Measurements from ENCODE around the gene TMEM156.
"Not testable (repeated sequence)": the region's sequence is repeated elsewhere in the genome, so short reads cannot be mapped to it uniquely, and the experiment has no call there.

The TMEM156 gene

DNA sequence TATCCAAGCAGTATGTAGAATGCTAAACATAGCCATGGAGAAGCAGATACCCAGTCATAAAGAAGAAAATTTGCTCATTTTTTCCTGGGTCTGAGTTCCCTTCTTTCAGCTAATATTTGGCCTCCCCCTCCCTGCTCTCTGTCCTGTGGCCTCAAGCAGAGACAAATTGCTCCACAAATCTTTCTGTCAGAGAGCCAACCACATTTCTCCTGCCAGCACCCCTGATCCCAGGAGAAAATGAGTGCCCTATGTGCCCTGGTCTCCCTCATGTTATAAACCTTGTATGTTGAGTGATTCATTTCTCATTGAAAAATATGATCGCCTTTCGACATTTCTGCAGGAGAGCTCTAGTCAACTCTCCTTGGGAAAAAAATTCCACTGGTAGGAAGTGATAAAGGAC lies 82.0 kb downstream of the TMEM156 start:
- no peaks in the 10 kb centered on the region for H3K9me3 ChIP-seq
- no peaks in the 10 kb centered on the region for H3K4me1 ChIP-seq
- no peak overlapping the region for H3K4me2 ChIP-seq
- H3K4me3 ChIP-seq: no peak overlapping the region
- H3K27me3 ChIP-seq: no peaks in the 10 kb centered on the region
- TF ChIP-seq Cebpa-rat (IDR thresholded peaks at IDR 0.05): no peak
- H3K27ac ChIP-seq: no peak overlapping the region
- no peak overlapping the region for H3K9ac ChIP-seq
- H4K20me1 ChIP-seq: no peaks in the 10 kb centered on the region
- no peaks in the 10 kb centered on the region for H3K36me3 ChIP-seq

DNA sequence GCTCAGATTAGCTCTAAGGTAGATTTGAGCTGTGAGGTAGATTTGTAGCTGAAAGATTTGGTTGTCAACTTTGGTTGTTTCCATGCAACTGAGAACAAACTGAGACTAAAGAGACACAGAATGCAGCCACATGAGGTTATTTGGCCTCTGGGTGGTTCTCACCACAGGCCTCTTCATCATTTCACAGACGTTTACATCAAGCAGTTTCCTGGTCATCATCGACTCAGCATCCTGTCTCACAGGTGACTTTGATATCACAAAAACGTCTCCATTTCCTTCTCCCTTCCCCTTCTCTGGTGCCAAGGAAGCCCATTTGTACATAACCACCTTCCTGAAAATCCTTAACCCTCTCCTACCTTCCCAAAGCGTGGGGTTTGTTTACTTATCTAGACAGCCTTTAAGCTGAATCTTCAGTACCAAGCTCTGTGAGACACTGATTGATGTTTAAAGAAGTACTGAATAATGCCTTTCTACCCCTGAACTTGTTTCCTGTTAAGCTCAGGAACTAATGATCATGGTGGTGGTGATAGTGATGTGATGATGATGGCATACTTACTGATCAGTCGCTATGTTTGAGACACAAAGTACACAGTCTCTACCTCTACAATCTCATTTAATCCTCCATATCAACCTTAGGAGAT lies 82.7 kb downstream of the TMEM156 start:
- H3K27ac ChIP-seq: no peak overlapping the region
- no peak for TF ChIP-seq Cebpa-rat (IDR thresholded peaks at IDR 0.05)

DNA sequence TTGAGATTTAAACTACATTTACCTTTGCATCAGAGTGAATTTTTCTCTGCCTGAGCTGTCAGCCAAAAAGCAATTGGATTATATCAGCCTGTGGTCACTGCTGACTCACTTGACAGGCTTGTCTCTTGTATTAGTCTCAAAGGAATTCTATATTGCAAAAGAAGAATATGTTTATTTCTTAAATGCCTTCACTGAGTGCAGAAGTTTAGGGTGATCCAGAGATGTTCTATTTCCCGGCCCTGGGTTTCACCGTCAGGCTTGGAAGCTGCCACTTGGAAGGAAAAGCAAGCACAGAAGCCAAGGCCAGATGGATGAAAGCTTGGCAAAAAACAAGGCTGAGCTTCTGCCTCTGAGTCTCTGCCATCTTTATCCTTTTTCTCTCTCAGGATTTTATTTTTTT lies 83.7 kb downstream of the TMEM156 start:
- no peaks in the 10 kb centered on the region for H3K4me1 ChIP-seq
- no peaks in the 10 kb centered on the region for H4K20me1 ChIP-seq
- H3K27ac ChIP-seq: no peak overlapping the region
- H3K9me3 ChIP-seq: no peaks in the 10 kb centered on the region
- no peak overlapping the region for H3K9ac ChIP-seq
- H3K36me3 ChIP-seq: no peaks in the 10 kb centered on the region
- no peak overlapping the region for H3K4me2 ChIP-seq
- no peaks in the 10 kb centered on the region for H3K27me3 ChIP-seq
- no peak overlapping the region for H3K4me3 ChIP-seq
- TF ChIP-seq Cebpa-rat (IDR thresholded peaks at IDR 0.05): no peak

More for the DNA sequence above, 82.7 kb downstream of the TMEM156 start:
- no peaks in the 10 kb centered on the region for H3K27me3 ChIP-seq
- H3K4me3 ChIP-seq: no peak overlapping the region
- no peaks in the 10 kb centered on the region for H3K36me3 ChIP-seq
- no peaks in the 10 kb centered on the region for H4K20me1 ChIP-seq
- H3K9ac ChIP-seq: no peak overlapping the region
- H3K4me1 ChIP-seq: no peaks in the 10 kb centered on the region
- no peak overlapping the region for H3K4me2 ChIP-seq
- no peaks in the 10 kb centered on the region for H3K9me3 ChIP-seq

DNA sequence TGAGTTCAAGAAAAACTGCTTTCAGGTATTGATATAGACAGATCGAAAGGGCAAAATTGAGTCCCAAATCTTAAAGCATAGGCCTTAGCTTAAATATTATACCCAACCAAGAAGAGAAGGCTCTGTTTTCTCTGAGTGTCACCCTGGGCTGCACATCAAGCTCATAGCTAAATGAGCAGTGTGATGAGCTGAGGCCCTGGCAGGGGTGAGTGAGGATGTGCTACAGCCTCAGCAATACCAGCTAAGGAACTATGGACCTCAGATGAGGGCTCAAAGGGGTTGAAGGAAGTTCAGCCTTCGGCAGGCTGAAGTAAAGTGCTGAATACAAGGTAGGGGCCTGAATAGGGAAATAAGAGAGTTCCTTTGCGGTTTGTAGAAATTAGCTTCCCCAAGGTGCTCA lies 85.3 kb downstream of the TMEM156 start:
- TF ChIP-seq Cebpa-rat (IDR thresholded peaks at IDR 0.05): no peak
- no peaks in the 10 kb centered on the region for H3K36me3 ChIP-seq
- H3K9me3 ChIP-seq: no peaks in the 10 kb centered on the region
- no peaks in the 10 kb centered on the region for H3K4me1 ChIP-seq
- H3K27me3 ChIP-seq: no peaks in the 10 kb centered on the region
- H3K4me2 ChIP-seq: no peak overlapping the region
- no peaks in the 10 kb centered on the region for H4K20me1 ChIP-seq
- H3K9ac ChIP-seq: no peak overlapping the region
- no peak overlapping the region for H3K27ac ChIP-seq
- no peak overlapping the region for H3K4me3 ChIP-seq

DNA sequence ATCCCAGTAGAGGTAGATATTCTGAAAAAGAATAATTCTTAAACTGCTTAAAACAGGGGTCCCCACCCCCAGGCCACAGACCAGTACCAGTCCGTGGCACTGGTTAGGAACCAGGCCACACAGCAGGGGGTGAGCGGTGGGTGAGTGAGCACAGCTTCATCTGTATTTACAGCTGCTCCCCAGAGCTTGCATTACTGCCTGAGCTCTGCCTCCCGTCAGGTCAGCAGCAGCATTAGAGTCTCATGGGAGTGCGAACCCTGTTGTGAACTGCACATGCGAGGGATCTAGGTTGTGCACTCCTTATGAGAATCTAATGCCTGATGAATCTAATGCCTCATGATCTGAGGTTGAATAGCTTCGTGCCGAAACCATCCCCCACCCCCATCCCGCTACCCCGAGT lies 87.8 kb downstream of the TMEM156 start:
- TF ChIP-seq Cebpa-rat (IDR thresholded peaks at IDR 0.05): no peak
- Histone ChIP-seq H4K20me1 (no peaks in the 10 kb centered on the region), H3K36me3 (no peaks in the 10 kb centered on the region), H3K9me3 (no peaks in the 10 kb centered on the region), H3K9ac (no peak overlapping the region), H3K4me2 (no peak overlapping the region), H3K4me1 (no peaks in the 10 kb centered on the region), H3K27ac (no peak overlapping the region), H3K4me3 (no peak overlapping the region), H3K27me3 (no peaks in the 10 kb centered on the region)

DNA sequence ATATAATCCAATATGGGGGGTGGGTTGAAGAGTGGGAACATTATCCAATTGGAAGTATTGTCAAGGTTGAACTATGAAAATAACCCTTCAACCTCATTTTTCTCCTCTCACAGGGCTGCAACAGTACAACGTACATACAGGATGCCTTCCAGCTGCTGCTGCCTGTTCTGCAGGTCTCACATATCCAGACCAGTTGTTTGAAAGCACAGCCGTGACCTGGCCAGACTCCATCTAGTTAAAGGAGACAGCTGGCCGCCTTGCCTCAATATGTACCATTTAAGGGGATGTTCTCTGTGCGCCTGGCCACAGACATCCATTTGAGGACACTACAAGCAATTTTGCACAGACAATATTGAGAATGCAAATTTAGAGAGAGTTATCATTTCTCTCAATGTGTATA lies 88.9 kb downstream of the TMEM156 start:
- no peak overlapping the region for H3K27ac ChIP-seq
- no peaks in the 10 kb centered on the region for H4K20me1 ChIP-seq
- no peaks in the 10 kb centered on the region for H3K9me3 ChIP-seq
- no peaks in the 10 kb centered on the region for H3K36me3 ChIP-seq
- no peak overlapping the region for H3K4me3 ChIP-seq
- H3K27me3 ChIP-seq: no peaks in the 10 kb centered on the region
- no peaks in the 10 kb centered on the region for H3K4me1 ChIP-seq
- no peak overlapping the region for H3K9ac ChIP-seq
- no peak for TF ChIP-seq Cebpa-rat (IDR thresholded peaks at IDR 0.05)
- H3K4me2 ChIP-seq: no peak overlapping the region

DNA sequence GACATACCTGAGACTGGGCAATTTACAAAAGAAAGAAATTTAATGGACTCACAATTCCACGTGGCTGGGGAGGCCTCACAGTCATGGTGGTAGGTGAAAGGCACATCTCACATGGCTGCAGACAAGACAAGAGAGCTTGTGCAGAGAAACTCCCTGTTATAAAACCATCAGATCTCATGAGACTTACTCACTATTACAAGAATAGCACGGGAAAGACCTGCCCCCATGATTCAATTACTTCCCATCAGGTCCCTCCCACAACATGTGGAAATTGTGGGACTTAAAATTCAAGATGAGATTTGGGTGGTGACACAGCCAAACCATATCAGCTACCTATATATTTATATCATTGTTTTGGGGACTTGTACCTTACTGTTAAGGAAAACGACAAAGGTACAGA lies 90.3 kb downstream of the TMEM156 start:
- H3K36me3 ChIP-seq, H3K4me1 ChIP-seq, H3K27me3 ChIP-seq, H3K4me3 ChIP-seq, H3K4me2 ChIP-seq, H4K20me1 ChIP-seq, H3K9me3 ChIP-seq, H3K27ac ChIP-seq, H3K9ac ChIP-seq: not testable (repeated sequence)

DNA sequence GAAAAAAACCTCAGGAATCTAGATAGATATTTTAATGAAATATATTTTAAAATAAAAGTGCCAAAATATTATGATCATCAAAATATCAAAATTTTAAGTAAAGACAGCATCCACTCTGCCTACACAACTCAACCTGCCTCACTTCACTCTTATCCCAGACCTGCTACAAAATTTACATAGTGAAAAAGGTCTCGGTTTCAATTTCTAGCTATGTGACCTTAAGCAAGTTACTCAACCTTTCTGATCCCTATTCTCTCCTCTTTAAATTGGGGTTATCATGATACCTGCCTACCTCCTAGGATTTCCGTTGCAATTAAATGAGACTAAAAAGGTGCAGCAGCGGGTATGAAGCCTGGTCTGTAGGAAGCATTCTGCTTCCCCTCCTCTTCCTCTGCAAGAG lies 91.7 kb downstream of the TMEM156 start:
- H3K27me3 ChIP-seq: no peaks in the 10 kb centered on the region
- no peak overlapping the region for H3K4me3 ChIP-seq
- H4K20me1 ChIP-seq: no peaks in the 10 kb centered on the region
- H3K9ac ChIP-seq: no peak overlapping the region
- no peak overlapping the region for H3K4me2 ChIP-seq
- no peaks in the 10 kb centered on the region for H3K4me1 ChIP-seq
- no peak overlapping the region for H3K27ac ChIP-seq
- no peaks in the 10 kb centered on the region for H3K9me3 ChIP-seq
- H3K36me3 ChIP-seq: no peaks in the 10 kb centered on the region
- TF ChIP-seq Cebpa-rat (IDR thresholded peaks at IDR 0.05): no peak

DNA sequence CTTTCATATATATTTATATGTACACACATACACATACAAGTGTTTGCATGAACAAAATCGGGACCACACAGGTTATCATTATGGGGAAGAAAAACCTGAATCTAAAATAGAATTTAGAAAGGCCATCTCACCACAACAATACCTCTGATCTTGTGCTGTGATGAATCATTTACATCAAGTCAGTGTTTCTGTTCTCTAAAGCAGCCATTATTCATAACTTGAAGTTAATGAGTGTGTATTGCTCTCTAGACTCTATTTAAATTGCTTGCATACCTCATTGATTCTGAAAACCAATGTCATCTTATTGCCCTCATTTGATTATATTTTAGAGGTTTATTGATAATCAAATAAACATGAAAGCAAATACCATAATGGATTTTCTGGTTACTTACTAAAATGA lies 93.0 kb downstream of the TMEM156 start:
- no peaks in the 10 kb centered on the region for H3K4me1 ChIP-seq
- H3K27ac ChIP-seq: no peak overlapping the region
- no peak overlapping the region for H3K4me2 ChIP-seq
- no peaks in the 10 kb centered on the region for H3K36me3 ChIP-seq
- H3K9ac ChIP-seq: no peak overlapping the region
- H4K20me1 ChIP-seq: no peaks in the 10 kb centered on the region
- no peak for TF ChIP-seq Cebpa-rat (IDR thresholded peaks at IDR 0.05)
- H3K27me3 ChIP-seq: no peaks in the 10 kb centered on the region
- H3K9me3 ChIP-seq: no peaks in the 10 kb centered on the region
- no peak overlapping the region for H3K4me3 ChIP-seq

DNA sequence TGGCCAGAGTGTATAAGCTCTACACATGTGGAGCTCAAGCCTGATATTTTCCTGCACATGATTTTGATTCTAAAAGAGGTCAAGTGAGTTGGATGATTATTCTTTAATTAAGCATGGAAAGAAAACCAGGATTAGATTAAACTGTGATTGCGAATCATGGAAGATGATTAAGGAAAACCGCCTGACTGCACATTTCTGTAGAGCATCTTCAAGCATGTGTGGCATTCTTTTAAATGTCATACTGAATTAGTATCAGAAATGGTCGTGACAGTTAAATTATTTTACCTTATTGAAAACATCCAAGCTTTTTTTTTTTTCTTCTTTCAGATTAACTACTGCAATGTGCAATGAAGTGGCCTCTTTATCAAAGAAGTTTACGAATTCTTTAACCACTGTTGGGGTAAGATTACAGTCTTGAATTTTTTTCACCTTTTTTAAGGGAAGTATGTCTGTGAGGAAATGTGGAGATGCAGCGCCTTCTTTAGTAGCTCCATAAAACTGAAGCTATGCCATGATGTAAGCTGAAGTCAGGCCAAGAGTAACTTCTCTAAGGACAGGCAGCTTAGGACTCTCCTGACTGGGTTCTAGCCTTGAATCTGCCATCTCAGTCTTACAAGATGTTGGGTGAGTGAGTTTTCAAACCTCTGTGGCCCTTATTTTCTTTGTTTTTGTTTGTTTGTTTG lies 96.7 kb downstream of the TMEM156 start:
- Histone ChIP-seq H4K20me1 (no peaks in the 10 kb centered on the region), H3K4me3 (no peak overlapping the region), H3K27ac (no peak overlapping the region), H3K4me2 (no peak overlapping the region), H3K27me3 (no peaks in the 10 kb centered on the region), H3K4me1 (no peaks in the 10 kb centered on the region), H3K9ac (no peak overlapping the region), H3K9me3 (no peaks in the 10 kb centered on the region), H3K36me3 (no peaks in the 10 kb centered on the region)
- no peak for TF ChIP-seq Cebpa-rat (IDR thresholded peaks at IDR 0.05)

DNA sequence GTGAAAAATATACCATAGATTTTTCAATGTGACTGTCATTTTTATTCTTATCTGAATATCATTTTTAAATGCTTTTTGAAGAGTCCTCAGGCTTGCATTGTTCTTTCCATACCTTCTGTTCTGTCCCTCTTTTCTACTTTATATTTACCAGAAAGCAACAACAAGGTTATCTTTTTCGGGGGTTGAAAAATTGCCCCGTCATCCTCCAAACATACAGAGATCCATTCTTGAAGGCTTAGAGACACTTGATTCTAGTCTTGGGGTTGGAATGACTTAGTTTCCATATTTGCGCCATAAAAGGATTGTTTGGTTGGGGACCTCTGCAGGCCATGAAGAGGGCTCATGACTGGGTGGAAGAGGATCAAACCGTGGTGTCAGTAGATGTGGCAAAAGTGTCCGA lies 101.1 kb downstream of the TMEM156 start:
- no peak overlapping the region for H3K9ac ChIP-seq
- TF ChIP-seq Cebpa-rat (IDR thresholded peaks at IDR 0.05): no peak
- H3K4me3 ChIP-seq: no peak overlapping the region

More for the DNA sequence above, 101.1 kb downstream of the TMEM156 start:
- H4K20me1 ChIP-seq: no peaks in the 10 kb centered on the region
- no peaks in the 10 kb centered on the region for H3K4me1 ChIP-seq
- H3K4me2 ChIP-seq: no peak overlapping the region
- H3K27me3 ChIP-seq: no peaks in the 10 kb centered on the region
- H3K9me3 ChIP-seq: no peaks in the 10 kb centered on the region
- no peak overlapping the region for H3K27ac ChIP-seq
- H3K36me3 ChIP-seq: no peaks in the 10 kb centered on the region

Measured in BLaER1 (cell line).